HepG2 (cell line): ENCODE data around the gene GLOD5. TPM values are rescaled to one million over a fixed set of nuclear protein-coding genes. Genes with fewer than 3 reads are reported as not detected.

Source experiments
- ATAC-seq: fragments of 200-7000 bp; cut with Tn5 transposase; 3 replicates; pipeline ENCODE4 v1.9.1; 2020; ENCODE audit warnings: mild to moderate bottlenecking, moderate library complexity
- BruUV-seq: library from RNA; stranded (reverse); fragments of 400-500 nt; replicated peaks from 2 replicates; lab custom pipeline; 2021; lab: Mats Ljungman, UMichigan
- CTCF ChIA-PET: fragments of 300-600 bp; formaldehyde crosslinking; extraction: SDS; loops from one replicate; lab custom pipeline; 2021; ENCODE audit warnings: low total read pairs, inconsistent platforms, low intra/inter-chr PET ratio; lab: Yijun Ruan, JAX
- POLR2A ChIA-PET: fragments of 350-600 bp; sonication (Branson Sonifier 250); formaldehyde crosslinking; loops from one replicate; lab custom pipeline; 2020; ENCODE audit warnings: antibody characterized with exemption, inconsistent platforms; lab: Yijun Ruan, JAX
- DNase-seq: peaks from one replicate; pipeline ENCODE4 v3.0.0-alpha.2; 2015; ENCODE audit warnings: low spot score
- FAIRE-seq: peaks from 3 replicates; lab custom pipeline; 2011; peaks lifted over from hg19 to GRCh38; lab: Jason Lieb, UNC
- H2AFZ ChIP-seq: one replicate; pipeline ENCODE4 v1.6.1; 2011; ENCODE audit warnings: low read length, inconsistent platforms
- H3K27ac ChIP-seq: fragments of 300-600 bp; 3 replicates; pipeline ENCODE4 v1.8.0; 2011; ENCODE audit warnings: mixed run types, mild to moderate bottlenecking, mixed read lengths, low read length, inconsistent platforms; ENCODE audit not compliant: insufficient read depth; ENCODE audit errors: extremely low read length
- H3K27me3 ChIP-seq, 2 experiments: fragments of 200-600 bp in 1 of 2; 2 replicates in 1 of 2; 3 replicates in 1 of 2; pipeline versions ENCODE4 v1.6.0 to v1.8.0; 2011; ENCODE audit warnings: low read length in 2 of 2, mild to moderate bottlenecking in 2 of 2, moderate library complexity in 2 of 2, inconsistent platforms in 1 of 2; ENCODE audit not compliant: insufficient read depth in 2 of 2, control insufficient read depth in 1 of 2
- H3K36me3 ChIP-seq, 2 experiments: fragments of 200-600 bp in 1 of 2; replicated peaks in 1 of 2; 2 replicates in 1 of 2; 3 replicates in 1 of 2; pipeline versions ENCODE4 v1.5.1 to v1.8.0; 2011; ENCODE audit warnings: low read length in 2 of 2, inconsistent platforms in 1 of 2; ENCODE audit not compliant: insufficient read depth in 2 of 2, control insufficient read depth in 1 of 2
- H3K4me1 ChIP-seq: 2 replicates; pipeline ENCODE4 v1.5.1; 2012; ENCODE audit warnings: low read length, inconsistent platforms; ENCODE audit not compliant: insufficient read depth
- H3K4me2 ChIP-seq: 2 replicates; pipeline ENCODE4 v1.6.0; 2011; ENCODE audit warnings: low read depth, low read length, inconsistent platforms
- H3K4me3 ChIP-seq, 3 experiments: fragments of 200-600 bp in 1 of 3; sonication (generic), shearing (Covaris generic) in 1 of 3; replicated peaks in 1 of 3; 2 replicates each; pipeline ENCODE4 v1.5.1; 2011 to 2016; ENCODE audit warnings: low read length in 3 of 3, inconsistent platforms in 2 of 3, low read depth in 2 of 3, mild to moderate bottlenecking in 2 of 3, control low read depth in 1 of 3, mixed read lengths in 1 of 3; ENCODE audit not compliant: insufficient read depth in 1 of 3
- H3K79me2 ChIP-seq: one replicate; pipeline ENCODE4 v1.6.1; 2011; ENCODE audit warnings: low read length, inconsistent platforms; ENCODE audit not compliant: insufficient read depth
- H3K9ac ChIP-seq: 2 replicates; pipeline ENCODE4 v1.6.0; 2011; ENCODE audit warnings: mild to moderate bottlenecking, low read depth, low read length, inconsistent platforms; ENCODE audit not compliant: insufficient read depth
- H3K9me3 ChIP-seq: 2 replicates; pipeline ENCODE4 v1.5.1; 2012; ENCODE audit warnings: mild to moderate bottlenecking, low read length
- H4K20me1 ChIP-seq: 2 replicates; pipeline ENCODE4 v1.6.0; 2011; ENCODE audit warnings: inconsistent platforms, mild to moderate bottlenecking, low read length, moderate library complexity; ENCODE audit not compliant: insufficient read depth
- ARNT ChIP-seq: fragments of 450-650 bp; IDR thresholded peaks from 2 replicates; pipeline ENCODE4 v1.6.1; 2017
- CREM ChIP-seq, 2 experiments: sonication (generic) in 1 of 2; formaldehyde crosslinking in 1 of 2; IDR thresholded peaks; 2 replicates each; pipeline versions ENCODE4 v1.4.0 to v1.6.1; 2016 to 2020; ENCODE audit warnings: antibody characterized with exemption in 1 of 2, mild to moderate bottlenecking in 1 of 2, missing genetic modification reagents in 1 of 2
- JDP2 ChIP-seq: sonication (generic); formaldehyde crosslinking; IDR thresholded peaks from 2 replicates; pipeline ENCODE4 v1.8.1; 2022; ENCODE audit warnings: missing genetic modification reagents, borderline replicate concordance
- LRRFIP1 ChIP-seq: sonication (generic); formaldehyde crosslinking; conservative IDR thresholded peaks from 2 replicates; pipeline ENCODE4 v1.4.0; 2020; ENCODE audit warnings: missing genetic modification reagents
- NFYC ChIP-seq: IDR thresholded peaks from 2 replicates; pipeline ENCODE4 v1.6.1; 2016; ENCODE audit warnings: missing genetic modification reagents, missing compliant biosample characterization
- NR2F2 ChIP-seq: IDR thresholded peaks from 2 replicates; pipeline ENCODE4 v1.6.1; 2012; ENCODE audit warnings: low read depth, inconsistent platforms, borderline replicate concordance
- ZNF280D ChIP-seq: sonication (generic); formaldehyde crosslinking; IDR thresholded peaks from 2 replicates; pipeline ENCODE4 v1.5.1; 2020; ENCODE audit warnings: mild to moderate bottlenecking, missing genetic modification reagents
- ZNF414 ChIP-seq: sonication (generic); formaldehyde crosslinking; IDR thresholded peaks from 2 replicates; pipeline ENCODE4 v1.5.0; 2020; ENCODE audit warnings: missing genetic modification reagents
- ZNF629 ChIP-seq: sonication (generic); formaldehyde crosslinking; conservative IDR thresholded peaks from 2 replicates; pipeline ENCODE4 v1.5.0; 2020; ENCODE audit warnings: missing genetic modification reagents
- ZNF749 ChIP-seq: sonication (generic); formaldehyde crosslinking; IDR thresholded peaks from 2 replicates; pipeline ENCODE4 v1.8.0; 2022; ENCODE audit warnings: mild to moderate bottlenecking, missing genetic modification reagents, moderate library complexity, borderline replicate concordance
- WGBS: methylation state at CpG from one replicate; pipeline ENCODE4 v1.1.6; 2017; ENCODE audit warnings: low lambda C conversion rate; 5-methylcytosine and 5-hydroxymethylcytosine counted together
- in situ Hi-C: cut with HindIII; loops from 2 replicates; pipeline ENCODE4 v1.10.0; 2017; ENCODE audit warnings: low pct_unique_long_range_greater_than_20kb; ENCODE audit not compliant: extremely low pct_ligation_motif_present
- intact Hi-C: fragments of 100-400 bp; cut with micrococcal nuclease; formaldehyde crosslinking; loops from one replicate; pipeline ENCODE4 v1.10.0; 2022; ENCODE audit not compliant: unreplicated experiment
- polyA plus RNA-seq, 8 experiments: library from polyadenylated mRNA; depleted of rRNA in 3 of 8; stranded (reverse) in 7 of 8; unstranded in 1 of 8; fragments of >200 nt; fragmentation: Illumina TruSeq in 4 of 8; extraction: Trizol in 4 of 8; gene quantifications; 2 replicates each; pipeline versions ENCODE4 v1.2.1 to v1.2.3, GENCODE V29; 2011 to 2016; ENCODE audit warnings: low read depth in 4 of 8, missing spikeins in 1 of 8, mixed read lengths in 1 of 8; ENCODE audit not compliant: insufficient read depth in 1 of 8
- total RNA-seq, 5 experiments: library from RNA; depleted of rRNA; stranded (reverse); fragments of >200 nt; fragmentation: Illumina TruSeq; extraction: Trizol; gene quantifications; 2 replicates each; pipeline ENCODE4 v1.2.3, GENCODE V29; 2016; ENCODE audit warnings: low read depth in 1 of 5

The GLOD5 gene
- total and polyA plus RNA-seq, 2 of the 13 experiments (the other 11 are each of a cell fraction or from before 2014, with no cell fraction given), result 0.93 to 1.3 TPM

- TF ChIP-seq LRRFIP1 (CRISPR knock-in tag) (no peak), JDP2 (CRISPR knock-in tag) (no peak), ZNF749 (no peak)
- TF ChIP-seq, all 625 proteins: peak for 0
Observed at GRCh38 chrX:48747415-48748016, 14.0 kb upstream of the GLOD5 start (continued).

- ChIA-PET CTCF (no interaction called here), POLR2A (interaction anchor here (2.7 kb wide), 1 partner anchor 12 kb away, joined by 12 read pairs; no protein-coding TSS in a partner anchor)
- no peak overlapping the region for H3K4me3 ChIP-seq
- TF ChIP-seq CREM (IDR thresholded peaks at IDR 0.05) (no peak), CREM (CRISPR knock-in tag; IDR thresholded peaks at IDR 0.05) (no peak), NFYC (CRISPR knock-in tag) (no peak), ARNT (no peak), NR2F2 (no peak), ZNF629 (peak; percentile 62; the same call in 1 of the 2 replicates), ZNF280D (CRISPR knock-in tag) (no peak), ZNF414 (CRISPR knock-in tag) (no peak)
- intact Hi-C loops (no loop called here), in situ Hi-C loops (no loop called here)
- no peak overlapping the region for H2AFZ ChIP-seq
- FAIRE-seq (no peak), ATAC-seq (no peak), DNase-seq (no peak)
- no peaks in the 10 kb centered on the region for H4K20me1 ChIP-seq
- no peak overlapping the region for H3K9ac ChIP-seq
- no peaks in the 10 kb centered on the region for H3K27me3 ChIP-seq
- no peaks in the 10 kb centered on the region for H3K79me2 ChIP-seq
- WGBS, result 55% methylated on average over 4 of the region's 5 CpGs
- no peak overlapping the region for H3K4me2 ChIP-seq
- no TSS peak for BruUV-seq
- H3K9me3 ChIP-seq, result no peaks in the 10 kb centered on the region
- no peak overlapping the region for H3K27ac ChIP-seq
- H3K4me1 ChIP-seq, result peaks cover 34% of the 10 kb centered on the region
- no peaks in the 10 kb centered on the region for H3K36me3 ChIP-seq
Observed at GRCh38 chrX:48749182-48749581, 12.4 kb upstream of the GLOD5 start.
